GM19438 (cell line): ENCODE results near the gene RAPGEF4.

Source experiments
- ATAC-seq: cut with Tn5 transposase; IDR thresholded peaks from one replicate; pipeline ENCODE4 v1.9.1; 2021; ENCODE audit warnings: low read depth; ENCODE audit not compliant: unreplicated experiment

RAPGEF4 gene

DNA sequence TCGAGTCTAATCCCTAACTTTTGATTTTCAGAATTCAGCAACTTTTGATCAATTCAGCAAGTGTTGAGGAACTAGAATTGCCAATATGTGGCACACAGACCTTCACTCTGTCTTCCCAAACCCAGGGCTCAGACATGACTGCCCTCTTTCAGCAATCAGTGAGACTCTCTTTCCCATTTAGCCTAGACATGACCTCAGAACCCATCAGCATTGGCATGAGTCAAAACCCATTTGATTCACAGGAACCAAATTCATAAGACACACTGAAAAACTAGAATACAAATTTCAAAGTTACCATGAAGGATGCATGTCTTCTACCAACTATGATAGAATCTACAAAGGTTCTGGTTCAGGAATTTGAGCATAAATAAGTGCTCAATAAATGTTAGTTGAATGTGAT lies 226.4 kb downstream of the RAPGEF4 start:
- no peak for ATAC-seq

DNA sequence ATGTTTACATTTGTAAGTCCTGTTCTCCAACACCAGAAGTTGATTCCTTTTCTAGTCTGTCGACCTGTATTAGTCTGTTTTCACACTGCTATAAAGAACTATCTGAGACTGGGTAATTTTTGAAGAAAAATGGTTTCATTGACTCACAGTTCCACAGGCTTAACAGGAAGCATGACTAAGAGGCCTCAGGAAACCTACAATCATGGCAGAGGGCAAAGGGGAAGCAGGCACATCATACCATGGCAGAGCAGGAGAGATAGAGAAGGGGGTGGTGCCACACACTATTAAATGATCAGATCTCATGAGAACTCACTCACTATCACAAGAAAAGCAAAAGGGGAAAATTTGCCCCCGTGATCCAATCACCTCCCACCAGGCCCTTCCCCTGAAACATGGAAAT lies 227.2 kb downstream of the RAPGEF4 start:
- no peak for ATAC-seq

DNA sequence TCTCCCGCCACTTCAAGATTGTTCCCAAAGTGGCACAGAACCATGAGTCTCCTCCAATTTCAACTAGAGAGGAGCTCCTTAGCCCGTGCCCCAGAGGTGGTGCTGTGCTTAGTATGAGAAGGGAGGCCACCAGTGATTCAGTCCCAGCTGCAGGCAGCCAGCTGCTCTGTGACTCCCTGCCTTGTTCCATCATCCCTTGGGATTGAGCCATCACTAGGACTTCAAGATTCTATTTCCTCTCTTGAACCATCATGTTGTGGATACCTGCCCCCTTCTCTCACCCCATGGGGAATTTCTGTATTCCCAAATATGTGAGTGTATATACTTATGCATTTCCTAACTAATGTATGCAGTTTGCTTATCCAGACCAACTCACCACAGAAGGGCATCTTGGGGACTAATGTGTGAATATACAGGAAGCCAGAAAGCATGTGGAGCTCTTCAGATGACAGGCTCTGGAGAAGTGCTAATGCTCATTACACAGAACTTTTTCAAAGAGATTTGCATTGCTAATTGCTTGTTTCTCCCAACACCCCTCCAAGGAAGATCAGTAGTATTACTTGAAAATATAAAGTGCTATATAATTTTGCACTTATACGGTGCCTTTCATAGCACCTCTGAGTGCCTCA lies 229.0 kb downstream of the RAPGEF4 start:
- ATAC-seq, result no peak

DNA sequence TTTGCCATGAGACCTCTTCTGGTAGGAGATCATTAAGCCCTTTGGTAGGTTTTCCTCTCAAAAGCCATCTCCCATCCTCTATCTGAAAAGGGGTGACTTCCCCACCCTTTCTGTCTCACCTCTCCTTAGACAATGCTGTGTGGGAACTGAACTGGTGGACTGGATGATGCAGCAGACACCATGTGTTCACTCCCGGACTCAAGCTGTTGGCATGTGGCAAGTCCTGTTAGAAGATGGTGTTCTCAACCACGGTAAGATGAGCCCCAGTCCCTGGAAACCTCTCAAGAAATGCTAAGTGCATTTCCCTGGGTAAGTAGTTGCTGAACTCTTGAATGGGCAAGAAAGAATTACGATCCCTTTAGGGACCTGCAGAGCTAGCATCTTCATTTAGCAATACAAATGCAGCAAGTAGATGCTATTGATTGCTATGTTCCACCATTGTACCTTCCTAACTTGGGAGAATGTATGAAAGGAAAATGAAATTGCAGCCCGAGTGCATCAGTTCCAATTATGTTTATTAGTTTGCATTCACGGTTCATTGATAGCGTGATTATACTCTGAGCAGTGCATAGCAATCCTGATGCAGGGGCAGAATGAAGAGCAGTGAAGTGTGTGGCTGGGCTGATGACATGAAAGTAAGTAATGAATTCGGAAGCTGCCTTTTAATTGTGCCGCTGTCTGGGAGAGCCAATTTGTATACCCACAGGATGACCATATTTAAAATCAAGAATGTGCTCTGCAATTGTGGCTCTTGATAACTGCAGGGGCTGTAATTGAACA lies 230.0 kb downstream of the RAPGEF4 start:
- ATAC-seq, result no peak

DNA sequence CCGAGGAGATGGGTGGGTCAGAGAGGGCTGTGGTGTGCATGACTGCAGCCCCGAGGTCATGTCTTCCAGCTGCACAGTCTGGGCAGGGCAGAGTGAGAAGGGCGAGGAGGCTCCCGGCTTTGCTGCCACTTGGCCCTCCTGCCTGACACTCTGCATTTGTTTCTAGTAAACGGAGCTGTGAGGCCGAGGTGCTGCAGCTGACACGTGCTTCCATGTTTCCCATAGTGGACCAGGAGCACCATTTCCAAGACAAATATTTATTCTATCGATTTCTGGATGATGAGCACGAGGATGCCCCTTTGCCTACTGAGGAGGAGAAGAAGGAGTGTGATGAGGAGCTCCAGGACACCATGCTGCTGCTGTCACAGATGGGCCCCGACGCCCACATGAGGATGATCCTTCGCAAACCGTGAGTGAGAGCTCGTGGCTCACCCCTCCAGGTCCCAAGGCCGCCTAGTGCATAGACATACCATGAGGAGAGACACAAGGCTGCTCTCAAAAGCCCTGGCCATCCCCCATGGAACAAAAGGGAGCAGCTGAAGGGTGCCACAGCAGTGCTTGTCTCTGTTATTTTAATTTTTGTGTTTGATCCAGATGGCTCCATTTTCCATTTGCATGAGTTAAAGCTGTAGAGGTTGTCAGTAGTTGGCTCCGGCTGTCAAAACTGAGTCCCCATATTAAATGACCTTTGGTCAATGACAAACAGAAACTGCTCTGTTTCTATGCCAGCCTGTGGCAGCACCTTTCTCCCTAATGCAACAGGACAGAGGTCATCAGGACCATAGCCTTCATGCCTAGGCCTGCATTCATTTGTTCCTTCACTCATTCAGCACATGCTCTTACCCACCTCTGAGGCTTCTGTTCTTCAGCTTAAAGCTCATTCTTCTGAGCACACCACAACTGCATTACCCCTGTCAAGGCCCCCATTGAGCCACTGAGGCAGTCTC lies 231.7 kb downstream of the RAPGEF4 start:
- ATAC-seq, result no peak

DNA sequence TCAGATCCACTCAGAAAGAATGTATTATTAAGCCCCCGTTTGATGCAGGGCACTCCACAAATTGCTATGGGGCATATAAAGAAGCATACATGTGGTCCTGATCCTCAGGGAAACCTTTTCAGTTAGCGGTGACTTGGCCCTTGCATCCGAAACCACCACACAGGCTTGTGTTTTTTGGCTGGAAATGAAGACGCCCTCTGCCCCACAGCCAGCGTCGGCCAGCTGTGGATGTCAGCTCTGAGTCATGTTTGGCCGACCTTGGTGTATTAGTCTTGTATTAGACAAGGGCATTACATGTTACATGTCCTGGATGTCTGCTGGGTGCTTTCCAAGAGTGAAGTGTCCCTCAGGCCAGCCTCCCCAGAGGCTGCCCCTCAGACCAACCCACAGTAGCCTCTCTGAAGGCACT lies 232.4 kb downstream of the RAPGEF4 start:
- ATAC-seq, result no peak

DNA sequence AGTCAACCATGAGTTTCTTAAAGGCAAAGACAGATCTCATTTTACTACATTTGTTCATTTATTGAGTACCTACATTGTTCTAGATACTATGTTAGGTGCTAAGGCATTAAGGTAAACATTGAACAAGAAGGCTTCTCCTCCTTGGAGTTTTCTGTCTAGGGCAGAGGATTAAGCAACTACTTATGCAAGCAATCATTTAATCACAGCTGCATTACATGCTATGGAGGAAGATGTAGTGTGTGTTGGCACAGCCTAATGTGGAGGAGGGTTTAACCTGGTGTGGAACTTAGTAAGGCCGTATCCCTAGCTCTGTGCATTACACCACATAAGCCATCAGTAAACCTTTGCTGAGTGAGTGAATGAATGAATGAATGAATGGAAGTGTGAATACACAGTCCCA lies 233.5 kb downstream of the RAPGEF4 start:
- no peak for ATAC-seq

DNA sequence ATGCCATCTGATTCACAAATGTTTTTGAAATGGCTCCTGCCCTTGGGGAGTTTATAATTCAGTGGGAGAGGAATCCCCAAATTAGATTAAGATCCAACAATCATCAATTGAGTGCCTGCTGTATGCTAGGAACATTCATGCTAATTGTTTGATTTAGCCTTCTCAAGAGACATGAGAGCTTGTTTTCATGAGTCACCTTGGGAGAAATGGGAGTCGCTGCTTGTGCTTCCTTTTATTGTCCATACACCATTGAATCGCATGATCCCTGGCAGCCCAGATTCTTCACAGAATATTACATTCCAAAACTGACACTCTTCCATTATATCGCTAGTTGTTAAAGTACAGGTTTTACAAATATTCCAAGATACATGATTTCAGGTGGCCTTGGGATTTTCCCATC lies 234.0 kb downstream of the RAPGEF4 start:
- no peak for ATAC-seq

DNA sequence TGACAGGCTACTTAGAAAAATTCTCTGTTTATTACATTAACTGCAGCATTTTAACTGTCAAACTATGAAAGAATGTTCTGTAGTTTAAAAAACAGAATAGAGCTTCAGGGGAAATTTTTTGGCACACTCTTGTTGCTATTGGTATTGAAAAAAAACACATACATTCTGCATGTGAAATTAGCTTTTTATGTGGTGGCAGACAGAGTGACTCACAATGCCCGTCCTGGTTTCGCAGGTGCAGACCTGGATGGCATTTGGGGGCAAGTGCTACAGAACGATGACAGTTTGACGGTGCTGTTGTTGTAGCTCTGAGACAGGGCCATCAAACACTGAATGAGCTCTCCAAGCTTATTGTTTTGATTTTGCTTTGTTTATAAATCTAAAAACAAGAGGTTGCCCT lies 235.0 kb downstream of the RAPGEF4 start:
- no peak for ATAC-seq

DNA sequence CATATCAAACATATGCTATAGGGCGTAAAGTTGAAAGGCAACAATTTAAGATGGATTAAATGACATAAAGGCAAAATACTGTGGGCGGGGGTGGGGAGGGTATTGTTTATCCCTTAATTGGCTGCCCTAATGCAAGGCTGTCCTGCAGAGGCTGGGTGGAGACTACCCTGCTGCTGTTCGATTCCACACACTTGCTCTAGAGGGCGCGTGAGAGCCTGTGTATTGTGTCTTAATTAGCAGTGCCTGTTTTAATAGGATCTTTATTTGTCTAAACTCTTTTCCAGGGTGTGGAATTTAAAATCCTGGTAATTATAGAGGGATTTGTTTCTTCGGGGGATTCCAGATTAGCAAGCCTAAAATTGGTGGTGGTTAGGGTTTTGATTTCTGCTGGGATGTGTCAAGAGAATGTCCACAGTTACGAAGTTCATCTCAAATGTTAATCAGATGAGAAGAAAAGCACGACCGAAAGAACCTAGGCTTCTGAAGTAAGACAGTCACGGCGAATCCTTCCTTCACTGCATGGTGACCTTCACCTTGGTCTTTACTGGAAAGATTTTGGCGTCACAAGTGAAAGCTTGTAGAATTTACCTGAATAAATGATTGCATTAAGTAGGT lies 236.5 kb downstream of the RAPGEF4 start:
- ATAC-seq, result no peak

DNA sequence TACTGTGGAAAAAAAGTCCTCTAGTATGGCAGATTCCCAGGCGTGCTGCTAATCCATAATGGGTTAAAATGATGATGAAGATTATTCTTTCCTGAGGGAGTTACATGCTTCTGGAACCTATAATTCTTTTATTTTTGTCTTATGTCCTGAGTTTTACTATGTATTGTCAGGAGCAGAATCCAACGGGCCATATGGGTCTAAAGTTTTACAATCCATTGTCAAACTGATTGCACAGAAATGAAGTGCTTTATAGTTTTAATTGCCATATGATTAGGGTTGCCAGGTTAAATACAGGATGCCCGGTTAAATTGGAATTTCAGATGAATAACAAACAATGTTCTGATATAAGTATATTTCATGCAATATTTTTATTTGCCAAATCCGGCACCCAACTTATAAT lies 239.1 kb downstream of the RAPGEF4 start:
- no peak for ATAC-seq

DNA sequence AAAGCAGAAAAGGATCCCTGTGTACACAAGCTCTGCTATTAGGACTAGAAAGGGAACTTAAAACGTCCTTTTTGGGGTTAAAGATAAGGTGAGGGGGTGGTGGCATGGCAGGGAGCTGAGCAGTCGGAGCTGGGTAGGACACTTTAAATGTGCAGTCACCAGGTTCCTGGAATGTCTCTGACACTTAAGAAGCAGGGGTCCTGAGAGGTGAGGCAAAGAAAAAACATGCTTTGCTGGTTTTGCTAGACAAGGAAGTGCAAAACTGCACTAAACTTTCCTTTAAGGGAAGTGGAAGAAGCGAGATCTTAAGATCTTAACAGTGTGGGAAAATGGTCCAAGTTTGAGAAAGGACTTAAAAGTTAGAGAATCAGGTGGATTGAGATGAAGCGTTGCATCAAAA lies 240.5 kb downstream of the RAPGEF4 start:
- no peak for ATAC-seq

DNA sequence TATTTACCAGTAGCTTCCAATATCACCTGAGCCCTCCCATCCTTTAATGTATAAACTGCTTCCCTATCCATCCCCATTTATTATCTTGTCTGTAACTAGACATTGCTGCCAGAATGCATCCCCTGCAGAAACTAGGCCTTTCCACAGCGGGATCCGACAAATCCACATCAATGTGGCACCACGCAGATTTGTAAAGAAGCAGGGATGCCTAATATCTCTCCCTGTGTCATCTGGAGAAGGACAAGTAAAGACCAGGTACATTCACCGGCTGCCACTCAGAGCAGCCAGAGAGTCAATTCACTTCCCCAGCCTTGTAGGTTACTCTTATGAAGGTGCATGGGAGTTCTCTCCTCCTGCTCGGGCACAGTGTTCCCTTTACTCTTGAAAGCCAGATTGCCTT lies 241.2 kb downstream of the RAPGEF4 start:
- no peak for ATAC-seq

DNA sequence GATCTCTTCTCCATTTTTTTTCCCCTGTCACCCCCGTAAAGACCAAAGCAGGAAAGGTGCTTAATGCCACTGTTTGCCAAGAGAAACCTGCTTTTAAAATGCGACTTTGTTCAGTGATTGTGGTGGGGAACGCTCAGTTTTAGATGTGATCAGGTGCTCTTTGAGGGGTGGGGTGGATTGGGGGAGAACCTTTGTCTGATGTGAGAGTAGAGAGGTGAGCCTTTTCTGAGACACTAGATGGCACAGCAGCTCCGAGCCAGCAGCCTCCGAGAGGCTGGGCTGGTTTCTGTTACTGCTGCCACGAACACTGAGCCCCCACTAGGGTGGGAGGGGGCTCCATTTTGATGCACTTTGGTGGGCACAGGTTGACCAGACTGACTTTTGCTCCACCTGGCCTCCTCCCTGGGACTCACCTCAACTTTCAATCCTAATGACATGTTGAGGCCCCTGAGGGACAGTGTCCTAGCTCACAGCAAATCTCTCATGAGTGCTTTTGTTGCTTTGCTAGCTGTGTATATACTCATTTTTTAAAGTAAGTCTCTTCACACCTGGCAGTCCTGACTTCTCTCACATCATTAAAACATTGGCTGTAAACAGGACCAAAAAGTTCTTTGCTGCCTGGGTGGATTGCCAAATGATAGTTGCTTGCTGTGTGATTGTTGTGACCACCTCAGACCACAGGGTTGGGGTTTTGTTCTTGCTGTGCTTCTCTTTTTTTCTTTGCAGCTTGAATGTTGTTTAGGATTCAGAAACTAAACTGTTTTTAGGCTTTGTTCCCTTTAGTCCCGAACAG lies 241.8 kb downstream of the RAPGEF4 start:
- ATAC-seq, result no peak

DNA sequence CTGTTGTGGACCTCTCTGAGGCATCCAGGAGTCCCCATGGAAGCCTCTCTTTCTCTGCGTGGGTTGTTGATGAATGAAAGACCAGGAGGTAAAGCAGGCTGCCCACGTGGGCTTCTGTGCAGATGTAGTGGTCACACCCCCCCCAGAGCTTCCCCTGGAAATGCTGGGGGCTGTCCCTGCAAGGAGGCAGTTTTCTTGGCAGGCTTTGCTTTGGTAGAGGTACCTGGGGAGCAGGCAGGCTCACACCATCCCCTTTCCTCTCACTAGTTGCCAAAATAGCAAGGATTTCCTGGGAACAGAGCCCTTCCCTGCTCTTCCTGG lies 242.4 kb downstream of the RAPGEF4 start:
- no peak for ATAC-seq

DNA sequence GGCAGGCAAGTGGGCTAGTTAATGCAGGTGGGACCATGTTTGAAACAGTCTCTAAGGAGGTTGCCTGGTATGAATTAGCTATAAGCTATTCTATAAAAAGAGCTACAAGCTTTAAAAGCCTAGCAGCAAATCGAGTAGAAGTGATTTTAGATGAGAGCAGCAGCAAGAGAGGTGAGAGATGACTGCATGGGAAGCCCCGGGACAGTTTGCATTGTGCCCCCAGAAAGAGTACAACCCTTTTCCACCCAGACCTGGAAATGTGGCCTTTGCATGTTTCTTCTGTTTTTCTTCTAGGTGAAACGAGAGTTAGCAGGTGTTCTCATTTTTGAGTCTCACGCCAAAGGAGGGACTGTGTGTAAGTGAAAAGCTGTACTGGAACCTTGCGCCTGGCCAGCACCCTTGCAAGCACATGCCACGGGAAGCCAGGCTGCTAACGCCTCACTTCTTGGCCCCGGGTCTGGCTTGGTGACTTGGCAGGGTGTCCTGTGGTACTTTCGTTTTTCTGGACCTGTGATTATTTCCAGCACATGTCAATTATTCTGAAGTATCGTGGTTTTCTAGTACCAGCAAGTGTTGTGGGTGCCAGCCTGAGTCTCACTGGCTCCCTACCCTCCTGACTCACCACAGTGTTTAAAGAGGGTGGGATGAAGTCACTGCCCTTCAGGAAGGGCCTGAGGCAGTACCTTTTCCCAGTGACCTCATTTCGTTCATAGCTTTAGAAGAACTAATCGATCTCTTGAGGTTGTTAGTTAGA lies 249.7 kb downstream of the RAPGEF4 start:
- no peak for ATAC-seq

DNA sequence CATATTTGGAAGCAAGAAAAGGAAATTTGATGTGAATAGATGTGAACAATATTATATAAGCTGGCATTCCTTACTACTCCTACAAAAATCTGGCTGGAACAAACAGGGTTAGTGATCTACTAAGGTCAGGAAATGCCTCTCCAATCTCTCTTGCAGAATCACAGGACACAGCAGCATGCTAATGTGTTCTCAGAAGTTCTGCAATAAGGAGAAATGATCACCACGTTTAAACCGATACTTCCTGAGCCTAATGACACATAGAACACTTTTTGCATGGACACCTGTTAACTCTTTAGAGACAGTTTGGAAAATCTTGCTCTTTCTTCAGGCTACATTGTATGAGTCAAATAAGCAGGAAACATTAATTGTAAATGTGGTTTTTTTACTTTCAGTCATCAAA lies 250.4 kb downstream of the RAPGEF4 start:
- no peak for ATAC-seq

DNA sequence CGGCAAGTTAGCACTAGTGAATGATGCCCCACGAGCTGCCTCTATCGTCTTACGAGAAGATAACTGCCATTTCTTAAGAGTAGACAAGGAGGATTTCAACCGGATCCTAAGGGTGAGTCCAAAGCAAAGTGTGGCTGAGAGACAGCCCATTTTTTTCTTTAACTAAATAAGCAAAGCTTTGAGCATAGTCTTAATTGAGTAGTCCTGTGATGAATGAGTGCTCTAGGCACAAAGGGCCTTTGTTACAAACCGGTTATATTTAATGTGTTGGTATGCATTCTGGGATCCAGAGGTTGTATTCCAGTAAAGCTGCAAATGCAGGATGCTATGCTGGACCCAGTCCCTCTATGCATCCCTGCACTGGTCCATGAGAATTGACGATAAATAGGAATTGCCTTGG lies 253.1 kb downstream of the RAPGEF4 start:
- no peak for ATAC-seq

DNA sequence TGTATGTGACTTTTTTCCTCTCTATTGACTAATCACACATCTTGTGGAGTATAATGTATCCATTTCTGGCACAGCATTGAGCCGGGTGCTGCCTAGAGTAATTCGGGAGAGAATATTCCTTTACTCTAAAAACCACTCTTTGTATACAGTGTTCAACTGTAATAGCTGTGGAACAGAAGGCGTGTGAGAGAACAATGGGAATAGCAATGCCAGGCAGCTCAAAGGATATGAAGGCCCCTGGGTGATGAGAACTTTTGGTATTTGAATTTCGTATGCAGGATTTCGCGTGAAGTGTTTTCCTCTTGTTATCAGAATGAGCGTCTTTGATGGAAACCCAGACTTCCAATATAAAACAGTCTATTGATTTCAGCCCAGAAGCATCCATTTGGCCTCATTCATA lies 255.4 kb downstream of the RAPGEF4 start:
- ATAC-seq, result no peak

DNA sequence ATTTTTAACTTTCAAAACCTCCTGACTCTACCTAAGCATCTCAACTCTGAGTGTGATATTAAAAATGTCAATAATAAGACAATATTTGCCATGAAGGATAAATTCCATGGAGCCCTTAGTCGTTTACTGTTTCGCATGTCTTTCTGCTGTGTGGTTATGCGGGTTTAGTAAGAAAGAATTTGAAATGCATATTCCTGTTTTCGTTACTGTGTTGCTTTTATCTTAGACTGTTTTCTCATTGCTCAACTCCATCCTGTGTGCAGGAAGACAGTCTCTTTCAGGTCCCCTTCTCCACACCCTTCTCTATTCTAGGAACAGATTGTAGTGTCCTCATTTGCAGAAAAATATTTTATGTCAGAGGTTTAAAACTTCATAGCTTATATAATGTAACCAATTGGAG lies 257.5 kb downstream of the RAPGEF4 start:
- ATAC-seq, result no peak
